Measurements from ENCODE around the gene ITFG2.
"Not testable (repeated sequence)": the region's sequence is repeated elsewhere in the genome, so short reads cannot be mapped to it uniquely, and the experiment has no call there.

ITFG2 gene

GRCh38 chr12:2862876-2863275 lies 50.4 kb downstream of the ITFG2 start:
- Histone ChIP-seq H3K4me2 (ENCODE audit: low read depth, low read length, poor library complexity, severe bottlenecking) (no peak overlapping the region), H3K4me3 (ENCODE audit: low read length, poor library complexity, severe bottlenecking) (no peak overlapping the region), H3K9me3 (ENCODE audit: insufficient read depth, low read depth, low read length) (no peaks in the 10 kb centered on the region), H3K9ac (ENCODE audit: low read depth, low read length, poor library complexity, severe bottlenecking) (no peak overlapping the region), H3K9me2 (replicated peaks; ENCODE audit: low read depth, low read length) (no peaks in the 10 kb centered on the region), H2AFZ (ENCODE audit: low read length) (no peak overlapping the region), H3K79me2 (ENCODE audit: insufficient read depth, low read length) (no peaks in the 10 kb centered on the region), H3K4me1 (ENCODE audit: insufficient read depth, low read length, poor library complexity, severe bottlenecking) (no peaks in the 10 kb centered on the region), H4K20me1 (ENCODE audit: insufficient read depth, low read length, poor library complexity, severe bottlenecking) (peaks cover 4% of the 10 kb centered on the region), H3K27me3 (ENCODE audit: insufficient read depth, low read length, poor library complexity, severe bottlenecking) (no peaks in the 10 kb centered on the region), H3F3A (ENCODE audit: low read depth) (no peaks in the 10 kb centered on the region), H3K36me3 (ENCODE audit: insufficient read depth, low read length) (peaks cover 82% of the 10 kb centered on the region)
- no peak for TF ChIP-seq EZH2phosphoT487 (IDR thresholded peaks at IDR 0.05; ENCODE audit: borderline replicate concordance)
- no peak for TF ChIP-seq CTCF (conservative IDR thresholded peaks at IDR 0.05; ENCODE audit: low read length)

- H3K27me3 ChIP-seq (ENCODE audit: insufficient read depth, low read length, poor library complexity, severe bottlenecking); H3K4me3 ChIP-seq (ENCODE audit: low read length, poor library complexity, severe bottlenecking); H3K9me2 ChIP-seq (replicated peaks; ENCODE audit: low read depth, low read length); H4K20me1 ChIP-seq (ENCODE audit: insufficient read depth, low read length, poor library complexity, severe bottlenecking); H3K79me2 ChIP-seq (ENCODE audit: insufficient read depth, low read length); H3K9me3 ChIP-seq (ENCODE audit: insufficient read depth, low read depth, low read length); H3K4me1 ChIP-seq (ENCODE audit: insufficient read depth, low read length, poor library complexity, severe bottlenecking); H3F3A ChIP-seq (ENCODE audit: low read depth); H3K4me2 ChIP-seq (ENCODE audit: low read depth, low read length, poor library complexity, severe bottlenecking); H2AFZ ChIP-seq (ENCODE audit: low read length); H3K9ac ChIP-seq (ENCODE audit: low read depth, low read length, poor library complexity, severe bottlenecking): not testable (repeated sequence)
- peaks cover 82% of the 10 kb centered on the region for H3K36me3 ChIP-seq (ENCODE audit: insufficient read depth, low read length)
Observed at GRCh38 chr12:2863402-2863801, 50.9 kb downstream of the ITFG2 start.

- Histone ChIP-seq H3K9me2 (replicated peaks; ENCODE audit: low read depth, low read length) (no peaks in the 10 kb centered on the region), H3K4me2 (ENCODE audit: low read depth, low read length, poor library complexity, severe bottlenecking) (no peak overlapping the region), H3K9me3 (ENCODE audit: insufficient read depth, low read depth, low read length) (no peaks in the 10 kb centered on the region), H4K20me1 (ENCODE audit: insufficient read depth, low read length, poor library complexity, severe bottlenecking) (peaks cover 4% of the 10 kb centered on the region), H3K79me2 (ENCODE audit: insufficient read depth, low read length) (peaks cover 12% of the 10 kb centered on the region; the same call in 1 of the 2 replicates), H3K4me3 (ENCODE audit: low read length, poor library complexity, severe bottlenecking) (no peak overlapping the region), H3F3A (ENCODE audit: low read depth) (no peaks in the 10 kb centered on the region), H3K36me3 (ENCODE audit: insufficient read depth, low read length) (peaks cover 82% of the 10 kb centered on the region), H2AFZ (ENCODE audit: low read length) (no peak overlapping the region), H3K4me1 (ENCODE audit: insufficient read depth, low read length, poor library complexity, severe bottlenecking) (no peaks in the 10 kb centered on the region), H3K9ac (ENCODE audit: low read depth, low read length, poor library complexity, severe bottlenecking) (no peak overlapping the region), H3K27me3 (ENCODE audit: insufficient read depth, low read length, poor library complexity, severe bottlenecking) (no peaks in the 10 kb centered on the region)
- TF ChIP-seq EZH2phosphoT487 (IDR thresholded peaks at IDR 0.05; ENCODE audit: borderline replicate concordance) (no peak), CTCF (conservative IDR thresholded peaks at IDR 0.05; ENCODE audit: low read length) (no peak)
Observed at GRCh38 chr12:2864198-2864597, 51.7 kb downstream of the ITFG2 start.

GRCh38 chr12:2868986-2869632 lies 56.6 kb downstream of the ITFG2 start:
- Histone ChIP-seq H3K79me2 (ENCODE audit: insufficient read depth, low read length) (peaks cover 51% of the 10 kb centered on the region), H3K36me3 (ENCODE audit: insufficient read depth, low read length) (peaks cover 76% of the 10 kb centered on the region; the same call in 1 of the 2 replicates), H3K4me1 (ENCODE audit: insufficient read depth, low read length, poor library complexity, severe bottlenecking) (peaks cover 15% of the 10 kb centered on the region)
- not testable (repeated sequence) for H3K9me2 ChIP-seq (replicated peaks; ENCODE audit: low read depth, low read length); H3K27me3 ChIP-seq (ENCODE audit: insufficient read depth, low read length, poor library complexity, severe bottlenecking); H4K20me1 ChIP-seq (ENCODE audit: insufficient read depth, low read length, poor library complexity, severe bottlenecking); H3F3A ChIP-seq (ENCODE audit: low read depth); H3K4me2 ChIP-seq (ENCODE audit: low read depth, low read length, poor library complexity, severe bottlenecking); H3K4me3 ChIP-seq (ENCODE audit: low read length, poor library complexity, severe bottlenecking); H3K9ac ChIP-seq (ENCODE audit: low read depth, low read length, poor library complexity, severe bottlenecking); H2AFZ ChIP-seq (ENCODE audit: low read length); H3K9me3 ChIP-seq (ENCODE audit: insufficient read depth, low read depth, low read length)

Measured in Loucy (cell line).